ENCODE data around the gene ZBTB16.

The ZBTB16 gene

DNA sequence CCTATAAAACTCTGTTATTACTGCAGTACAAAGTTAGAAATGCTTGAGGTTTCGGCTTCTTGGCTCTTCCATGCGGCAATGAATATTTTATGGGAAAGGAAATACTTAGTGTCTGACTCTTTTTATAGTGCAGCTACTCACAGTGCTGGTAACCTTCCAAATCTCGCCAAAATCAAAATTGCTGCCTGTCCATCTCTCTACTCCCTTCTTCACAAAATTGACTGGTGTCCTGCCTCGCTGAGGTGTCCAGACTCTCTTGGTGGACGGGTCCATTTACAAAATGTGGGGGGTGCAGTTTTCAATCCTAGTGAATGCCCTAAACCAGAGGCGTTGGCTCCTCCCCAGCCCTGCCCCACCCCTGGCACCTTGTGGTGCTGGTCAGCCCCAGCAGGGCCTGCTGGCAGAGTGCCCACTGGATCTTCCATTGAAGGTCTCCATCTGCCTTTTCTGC, 73.5 kb downstream of the ZBTB16 start:
- no peak for FAIRE-seq

- no peak for FAIRE-seq
Observed at GRCh38 chr11:114133548-114134329, 74.2 kb downstream of the ZBTB16 start.

DNA sequence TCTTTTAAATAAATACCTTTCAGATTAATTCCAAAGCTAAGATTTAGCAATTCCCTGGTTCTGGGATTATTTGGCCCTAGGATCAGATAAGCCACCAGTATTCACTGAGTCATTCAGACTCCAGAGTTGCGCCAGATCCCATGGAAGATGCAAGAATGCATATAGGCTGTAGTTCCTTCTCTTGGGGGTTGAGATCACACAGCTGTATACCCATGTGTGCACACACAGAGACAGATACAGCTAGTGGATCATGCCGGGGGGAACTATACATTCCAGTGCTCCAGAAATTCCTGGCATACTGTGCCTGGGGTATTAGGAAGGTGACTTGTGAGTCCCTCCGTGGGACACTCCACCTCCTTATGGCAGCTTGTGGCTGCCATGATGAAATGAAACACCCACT, 75.4 kb downstream of the ZBTB16 start:
- FAIRE-seq, result no peak

- no peak for FAIRE-seq
Observed at GRCh38 chr11:114135737-114136151, 76.2 kb downstream of the ZBTB16 start.

GRCh38 chr11:114136686-114137640, 77.5 kb downstream of the ZBTB16 start:
- no peak for FAIRE-seq

- FAIRE-seq, result no peak
Observed at GRCh38 chr11:114137838-114138237, 78.3 kb downstream of the ZBTB16 start.

DNA sequence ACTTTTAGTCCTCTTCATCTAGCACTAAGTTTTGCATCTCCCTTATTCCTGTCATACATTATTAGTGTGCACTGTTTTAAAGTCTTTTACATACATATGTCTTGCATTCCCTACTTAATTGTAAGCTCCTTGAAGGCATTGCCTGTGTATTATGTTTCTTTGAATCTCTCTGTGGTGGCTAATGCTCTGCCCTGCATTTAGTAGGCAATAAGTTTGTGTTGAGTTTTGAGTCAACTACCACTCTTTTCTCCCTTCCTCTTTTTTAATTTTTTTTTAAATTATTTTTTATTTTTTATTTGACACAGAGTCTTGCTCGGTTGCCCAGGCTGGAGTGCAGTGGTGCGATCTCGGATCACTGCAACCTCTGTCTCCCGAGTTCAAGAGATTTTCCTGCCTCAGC, 78.9 kb downstream of the ZBTB16 start:
- FAIRE-seq, result no peak

DNA sequence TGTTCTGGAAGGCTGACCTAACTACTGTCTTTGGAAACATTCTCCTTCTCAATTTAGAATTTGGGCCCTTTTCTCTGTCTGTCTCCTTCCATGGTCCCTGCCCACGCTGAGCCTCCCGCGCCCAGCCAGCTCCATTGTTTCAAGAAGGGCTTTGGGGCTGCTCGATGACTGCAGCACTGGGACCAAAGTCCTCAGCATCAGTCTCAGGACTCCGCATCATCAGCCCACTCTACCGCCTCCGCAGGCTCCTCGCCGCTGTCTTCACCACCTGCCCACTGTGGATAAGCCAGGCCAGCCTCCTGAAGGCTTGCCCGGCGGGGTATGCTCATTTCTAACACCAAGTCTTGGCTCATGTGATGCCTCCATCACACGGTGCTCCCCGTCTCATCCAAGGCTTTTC, 81.3 kb downstream of the ZBTB16 start:
- no peak for FAIRE-seq

DNA sequence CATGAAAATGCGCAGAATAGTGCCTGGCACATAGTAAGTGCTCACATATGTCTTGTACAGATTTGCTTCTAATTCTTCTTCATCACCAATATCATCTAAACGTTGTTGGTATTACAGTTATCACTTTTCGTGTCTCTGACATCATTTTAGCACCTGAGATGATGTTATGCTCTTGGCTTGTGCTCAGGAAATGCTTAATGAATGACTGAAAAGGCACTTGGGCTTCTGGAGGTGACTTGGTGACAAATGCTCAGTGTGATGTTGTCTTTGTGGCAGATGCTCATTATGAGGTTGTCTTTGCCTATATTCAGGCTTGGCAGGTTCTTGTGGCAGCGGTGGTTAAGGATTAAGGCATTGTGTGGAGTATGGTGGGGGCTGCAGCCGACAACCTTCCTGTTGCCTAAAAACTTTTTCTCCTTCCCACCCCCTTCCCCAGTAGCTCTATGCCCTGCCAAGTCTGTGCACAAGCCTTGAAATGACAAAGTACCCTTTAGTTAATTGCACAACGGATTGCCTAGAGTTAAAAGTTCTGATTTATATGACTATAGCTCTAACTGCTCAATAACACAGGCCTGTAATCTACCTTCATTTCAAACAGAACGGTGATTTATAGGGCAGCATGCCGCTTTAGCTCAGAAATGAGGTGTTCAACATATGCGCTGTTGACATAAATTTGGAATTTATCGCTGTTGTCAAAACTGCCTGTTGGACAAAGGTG, 82.5 kb downstream of the ZBTB16 start:
- FAIRE-seq, result no peak

DNA sequence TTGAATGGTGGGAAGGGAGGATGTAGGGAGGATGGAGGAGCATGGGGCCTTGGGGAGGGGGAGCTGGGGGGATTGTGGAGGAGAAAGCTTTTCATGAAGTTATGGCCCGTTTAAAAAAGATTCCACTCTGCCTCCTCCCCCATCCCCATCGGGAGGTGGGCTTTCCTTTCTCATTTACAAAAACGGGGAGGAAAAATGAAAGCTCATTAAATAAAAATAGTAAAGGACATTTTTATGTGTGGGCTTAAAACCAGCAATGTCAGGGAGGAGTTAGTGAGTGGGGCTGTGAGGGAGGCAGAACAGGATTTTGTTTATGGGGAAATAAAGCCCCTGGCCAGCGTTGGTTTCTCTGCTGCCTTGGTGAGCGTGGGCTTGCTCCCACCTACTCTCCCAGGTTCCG, 83.2 kb downstream of the ZBTB16 start:
- FAIRE-seq, result no peak

GRCh38 chr11:114145166-114145775, 85.8 kb downstream of the ZBTB16 start:
- no peak for FAIRE-seq

GRCh38 chr11:114147375-114148012, 88.0 kb downstream of the ZBTB16 start:
- no peak for FAIRE-seq

DNA sequence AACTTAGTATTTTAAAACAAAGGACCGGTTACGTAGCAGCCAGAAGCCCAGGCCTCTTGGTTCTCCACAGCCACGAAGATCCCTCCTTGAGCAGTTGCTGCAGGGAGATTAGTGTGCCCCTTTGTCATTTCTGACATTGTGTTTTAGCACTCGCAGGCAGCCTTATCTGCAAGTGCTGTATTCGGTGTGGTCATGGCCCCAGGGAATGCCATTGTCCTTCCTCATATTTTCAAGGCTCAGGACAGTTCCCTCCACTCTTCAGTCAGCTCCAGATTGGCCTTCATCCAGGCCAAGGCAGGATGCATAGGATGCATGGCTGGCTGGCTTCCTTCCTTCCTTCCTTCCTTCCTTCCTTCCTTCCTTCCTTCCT, 88.5 kb downstream of the ZBTB16 start:
- no peak for FAIRE-seq

DNA sequence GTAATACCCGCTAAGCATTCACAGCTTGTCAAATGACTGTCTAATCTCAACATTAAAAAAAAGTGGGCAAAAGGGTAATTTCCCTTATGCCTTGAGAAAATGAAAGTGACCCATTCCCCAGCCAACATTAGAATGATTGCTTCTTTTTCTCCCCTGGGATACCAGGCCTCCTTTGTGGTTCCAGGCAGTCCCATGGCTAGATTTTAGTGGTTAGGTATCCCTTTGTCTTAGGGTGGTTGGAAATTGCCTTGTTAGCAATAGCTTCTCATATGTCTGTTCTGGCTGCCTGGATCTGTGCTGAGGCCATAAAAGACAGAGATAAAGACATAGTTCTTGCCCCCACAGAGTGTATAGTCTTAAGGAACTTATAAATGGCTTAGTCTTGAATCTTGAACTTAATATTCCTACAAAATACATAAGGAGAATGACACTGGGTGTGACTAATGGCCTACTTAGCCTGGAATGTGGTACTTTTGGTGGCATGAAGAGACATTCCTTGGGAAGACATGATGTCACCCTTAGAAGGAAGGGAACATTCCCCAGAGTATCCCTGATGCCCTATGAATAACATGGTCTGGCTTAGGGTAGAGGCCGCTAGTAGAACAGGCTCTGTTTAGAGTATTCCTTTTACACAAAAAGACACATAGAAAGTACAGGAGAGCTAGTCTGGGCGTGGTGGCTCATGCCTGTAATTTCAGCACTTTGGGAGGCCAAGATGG, 90.3 kb downstream of the ZBTB16 start:
- FAIRE-seq, result no peak

- FAIRE-seq, result no peak
Observed at GRCh38 chr11:114150671-114151070, 91.2 kb downstream of the ZBTB16 start.

DNA sequence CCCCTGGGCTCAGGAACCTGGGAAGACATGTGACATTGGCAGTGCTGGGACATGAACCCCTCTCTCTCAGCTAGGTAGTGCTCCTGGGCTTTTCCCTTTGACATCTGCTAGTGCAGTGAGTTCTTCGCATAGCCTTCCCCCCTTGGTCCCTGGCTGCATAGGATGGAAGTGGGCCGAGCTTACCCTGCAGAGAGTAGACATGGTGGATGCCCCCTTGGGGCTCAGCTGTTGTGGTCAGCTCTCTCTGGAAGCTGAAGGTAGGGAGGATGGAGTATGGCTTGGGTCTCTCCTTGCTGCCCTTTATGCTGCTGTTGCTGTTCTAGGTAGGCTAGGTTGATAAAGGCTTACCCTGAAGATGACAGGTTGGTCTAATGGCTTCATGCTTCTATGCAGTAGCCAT, 92.1 kb downstream of the ZBTB16 start:
- no peak for FAIRE-seq

GRCh38 chr11:114152162-114152561, 92.7 kb downstream of the ZBTB16 start:
- no peak for FAIRE-seq

DNA sequence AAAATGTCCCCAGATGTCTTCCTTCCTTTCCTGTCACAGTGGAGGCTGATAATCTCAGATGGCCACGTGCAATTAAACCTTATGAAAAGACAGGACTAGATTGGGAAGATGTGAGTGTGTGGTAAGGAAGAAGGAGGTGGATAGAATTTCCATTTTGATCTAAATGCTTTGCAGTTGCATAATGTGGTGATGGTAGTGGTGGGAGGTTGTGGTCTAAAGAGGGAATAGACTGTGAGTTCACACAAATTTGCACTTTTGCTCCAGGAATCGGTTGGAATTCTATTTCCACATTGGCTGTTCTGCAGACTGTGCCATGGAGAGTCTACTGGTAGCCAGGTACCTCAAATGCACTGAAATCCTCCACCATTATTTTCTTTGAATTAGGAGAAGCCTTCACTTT, 93.3 kb downstream of the ZBTB16 start:
- no peak for FAIRE-seq

DNA sequence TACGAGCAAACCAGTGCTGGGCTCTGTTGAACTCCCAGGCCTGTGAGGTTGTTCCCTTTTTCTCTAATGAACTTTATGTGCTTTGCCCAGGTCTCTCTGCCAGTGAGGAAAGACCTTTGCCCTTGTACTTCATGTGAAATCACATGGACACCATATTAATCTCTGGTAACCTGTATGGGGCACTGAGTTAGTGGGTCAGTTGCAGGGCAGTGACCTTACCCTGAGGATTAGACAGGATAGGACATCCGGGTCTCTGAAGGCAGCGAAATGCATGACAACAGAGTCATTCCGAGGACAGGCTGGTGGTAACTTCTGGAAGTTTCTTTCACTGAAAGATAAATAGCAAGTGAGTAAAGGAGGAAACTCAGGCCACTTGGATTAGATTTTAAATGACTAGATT, 93.7 kb downstream of the ZBTB16 start:
- no peak for FAIRE-seq

DNA sequence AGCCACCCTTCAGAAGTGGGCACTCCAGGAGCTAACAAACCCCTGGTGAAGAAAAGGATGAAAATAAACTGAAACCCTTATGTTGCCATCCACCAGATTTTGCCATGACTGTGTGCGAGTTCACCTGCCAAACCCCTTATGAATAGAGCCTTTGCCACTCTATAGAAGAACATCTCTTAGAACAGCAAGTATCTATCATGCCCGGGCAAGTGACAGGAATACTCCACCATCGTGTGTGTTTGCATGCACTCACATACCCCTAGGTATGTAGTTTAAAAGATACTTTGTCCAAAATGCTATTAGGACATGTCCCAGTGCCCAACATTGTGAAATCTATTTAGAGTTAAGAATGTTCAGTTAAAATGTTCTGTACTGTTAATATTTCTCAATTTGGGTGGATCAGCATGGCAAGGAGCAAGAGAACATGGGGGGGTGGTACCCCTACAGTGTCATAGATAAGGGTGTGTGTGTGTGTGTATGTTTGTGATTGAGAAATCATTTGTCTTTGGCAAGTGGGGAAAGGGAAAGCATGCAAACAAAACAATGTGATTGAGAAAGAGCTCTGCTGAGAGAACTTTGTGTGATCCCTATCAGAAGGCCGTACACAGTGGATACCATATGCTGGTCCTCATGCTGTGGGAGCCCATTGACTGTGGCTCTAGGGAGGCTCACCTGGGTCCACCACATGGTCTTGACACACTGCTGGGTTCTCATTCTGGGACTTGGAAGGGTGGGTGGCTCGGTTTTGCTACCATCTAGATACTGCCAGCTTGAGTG, 94.9 kb downstream of the ZBTB16 start:
- FAIRE-seq, result no peak

DNA sequence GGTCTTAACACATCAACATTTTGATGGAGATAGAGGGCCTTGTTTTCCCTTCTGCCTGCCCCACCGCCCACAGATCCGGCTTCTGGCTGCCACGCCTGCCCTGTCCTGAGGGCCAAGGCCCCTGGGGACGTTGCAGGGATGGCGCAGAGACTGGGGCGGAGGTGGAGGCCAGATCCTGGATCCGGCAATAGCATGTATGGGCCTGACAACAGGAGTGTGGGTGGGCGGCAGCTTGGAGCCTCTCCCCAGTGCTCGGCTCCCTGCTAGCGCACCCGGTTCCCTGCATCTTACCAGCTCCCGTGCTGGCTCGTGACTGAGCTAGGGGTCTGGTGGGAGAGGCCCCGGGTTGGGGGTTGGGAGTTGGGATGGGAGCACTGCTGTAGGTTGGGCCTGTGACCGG, 95.6 kb downstream of the ZBTB16 start:
- no peak for FAIRE-seq

Measured in A204.1 (cell line).